SK-N-SH (cell line): ENCODE results near the gene DUSP6.

Experiments
- CHD2 ChIP-seq: fragments of 150-350 bp; IDR thresholded peaks from 2 replicates; pipeline ENCODE4 v1.6.1; 2018; ENCODE audit warnings: low read length; ENCODE audit not compliant: partially characterized antibody
- CTCF ChIP-seq: fragments of 200-600 bp; sonication (generic); IDR thresholded peaks from 2 replicates; pipeline ENCODE4 v1.6.1; 2017; ENCODE audit warnings: antibody characterized with exemption, mild to moderate bottlenecking, moderate library complexity
- ELF1 ChIP-seq: IDR thresholded peaks from 2 replicates; pipeline ENCODE4 v1.4.0; 2012
- EP300 ChIP-seq, 2 experiments: IDR thresholded peaks; 2 replicates each; pipeline versions ENCODE4 v1.4.0 to v1.6.1; 2012; ENCODE audit warnings: borderline replicate concordance in 1 of 2, low read depth in 1 of 2, low read length in 1 of 2
- NFIC ChIP-seq: IDR thresholded peaks from 2 replicates; pipeline ENCODE4 v1.4.0; 2012; ENCODE audit warnings: borderline replicate concordance
- POLR2AphosphoS5 ChIP-seq: IDR thresholded peaks from 2 replicates; pipeline ENCODE4 v1.6.1; 2012; ENCODE audit warnings: low read depth, low read length
- REST ChIP-seq: IDR thresholded peaks from 2 replicates; pipeline ENCODE4 v1.6.1; 2012; ENCODE audit warnings: mild to moderate bottlenecking, low read depth, low read length, moderate library complexity
- TAF1 ChIP-seq: IDR thresholded peaks from 2 replicates; pipeline ENCODE4 v1.6.1; 2012; ENCODE audit warnings: low read depth, mild to moderate bottlenecking, low read length, moderate library complexity, borderline replicate concordance

GRCh38 chr12:89393551-89394121 is 41.3 kb upstream of the DUSP6 start:
- no peak for TF ChIP-seq POLR2AphosphoS5
- TF ChIP-seq CTCF = no peak
- no peak for TF ChIP-seq EP300 (IDR thresholded peaks at IDR 0.05; ENCODE audit: borderline replicate concordance in 1 of 2, low read depth in 1 of 2, low read length in 1 of 2)
- TF ChIP-seq ELF1 = no peak
- no peak for TF ChIP-seq REST
- TF ChIP-seq NFIC = no peak
- no peak for TF ChIP-seq TAF1
- no peak for TF ChIP-seq CHD2
